OCI-LY7 (cell line): ENCODE measurements around the gene GAMT. TPM values are rescaled to one million over a fixed set of nuclear protein-coding genes. Genes with fewer than 3 reads are reported as not detected.

Experiments
- BruUV-seq: library from RNA; stranded (reverse); fragments of 400-500 nt; replicated peaks from 2 replicates; lab custom pipeline; 2021; lab: Mats Ljungman, UMichigan
- CTCF ChIA-PET: fragments of 300-600 bp; sonication (Branson Sonifier 250); formaldehyde crosslinking; loops from one replicate; lab custom pipeline; 2022; ENCODE audit warnings: antibody characterized with exemption; ENCODE audit not compliant: unreplicated experiment; lab: Charles Lee
- POLR2A ChIA-PET: fragments of 300-600 bp; sonication (Branson Sonifier 250); formaldehyde crosslinking; loops from one replicate; lab custom pipeline; 2022; ENCODE audit warnings: antibody characterized with exemption; lab: Charles Lee
- DNase-seq: peaks from one replicate; pipeline ENCODE4 v3.0.0-alpha.2; 2015; ENCODE audit warnings: low spot score
- H2AFZ ChIP-seq: fragments of 200-600 bp; sonication (generic), shearing (Covaris generic); 2 replicates; pipeline ENCODE4 v1.6.1; 2014; ENCODE audit warnings: mild to moderate bottlenecking, antibody characterized with exemption, low read length, moderate library complexity
- H3K27ac ChIP-seq: fragments of 200-600 bp; sonication (generic); 2 replicates; pipeline ENCODE4 v1.5.1; 2014; ENCODE audit warnings: mixed run types, low read depth, mild to moderate bottlenecking, moderate library complexity, low read length, inconsistent platforms; ENCODE audit not compliant: poor library complexity, severe bottlenecking
- H3K36me3 ChIP-seq: fragments of 200-600 bp; sonication (generic); 2 replicates; pipeline ENCODE4 v1.6.1; 2014; ENCODE audit warnings: mild to moderate bottlenecking, antibody characterized with exemption, low read length, moderate library complexity, mixed read lengths; ENCODE audit not compliant: insufficient read depth
- H3K4me1 ChIP-seq: fragments of 200-600 bp; sonication (generic); 2 replicates; pipeline ENCODE4 v1.5.1; 2014; ENCODE audit warnings: mild to moderate bottlenecking, low read length; ENCODE audit not compliant: insufficient read depth, poor library complexity, severe bottlenecking
- H3K4me2 ChIP-seq: fragments of 200-600 bp; sonication (generic); 2 replicates; pipeline ENCODE4 v1.6.1; 2014; ENCODE audit warnings: mild to moderate bottlenecking, low read length
- H3K4me3 ChIP-seq: fragments of 200-600 bp; sonication (generic); 2 replicates; pipeline ENCODE4 v1.5.1; 2014; ENCODE audit warnings: mild to moderate bottlenecking, low read depth, low read length; ENCODE audit not compliant: poor library complexity, severe bottlenecking
- H3K79me2 ChIP-seq: fragments of 200-600 bp; sonication (generic); 2 replicates; pipeline ENCODE4 v1.6.1; 2016; ENCODE audit warnings: low read depth, mild to moderate bottlenecking, low read length, moderate library complexity, mixed read lengths; ENCODE audit not compliant: insufficient read depth
- H3K9me2 ChIP-seq: fragments of 200-600 bp; sonication (generic); 2 replicates; pipeline ENCODE4 v1.6.1; 2016; ENCODE audit warnings: mild to moderate bottlenecking, low read length, mixed read lengths; ENCODE audit not compliant: insufficient read depth
- H3K9me3 ChIP-seq: fragments of 200-600 bp; sonication (generic); 2 replicates; pipeline ENCODE4 v1.6.1; 2014; ENCODE audit warnings: mild to moderate bottlenecking, mixed run types, low read length, mixed read lengths
- H4K20me1 ChIP-seq: fragments of 200-600 bp; sonication (generic); 2 replicates; pipeline ENCODE4 v1.6.1; 2014; ENCODE audit warnings: mild to moderate bottlenecking, antibody characterized with exemption, low read length, moderate library complexity, mixed read lengths; ENCODE audit not compliant: insufficient read depth
- CTCF ChIP-seq: fragments of 200-600 bp; sonication (generic); conservative IDR thresholded peaks from 2 replicates; pipeline ENCODE4 v1.5.1; 2014; ENCODE audit warnings: mild to moderate bottlenecking, antibody characterized with exemption, low read length, moderate library complexity, mixed read lengths
- EZH2phosphoT487 ChIP-seq: fragments of 200-600 bp; sonication (generic); IDR thresholded peaks from 2 replicates; pipeline ENCODE4 v1.6.1; 2018; ENCODE audit warnings: low read depth, borderline replicate concordance, mild to moderate bottlenecking, mixed run types, antibody characterized with exemption, low read length, moderate library complexity, mixed read lengths
- intact Hi-C: fragments of 100-400 bp; cut with micrococcal nuclease; formaldehyde crosslinking; loops from one replicate; pipeline ENCODE4 v1.10.0; 2022; ENCODE audit not compliant: unreplicated experiment
- total RNA-seq, 2 experiments: library from RNA; depleted of rRNA in 1 of 2; stranded (reverse); fragments of >200 nt in 1 of 2; shearing (Covaris generic) in 1 of 2; gene quantifications; 2 replicates each; pipeline ENCODE4 v1.2.3, GENCODE V29; 2014 to 2022

Gene GAMT
- total RNA-seq, 2 experiments from 2014 or later, result 14.4 to 27.5 TPM

- peaks cover 50% of the 10 kb centered on the region for H3K79me2 ChIP-seq
Measured at GRCh38 chr19:1407528-1408299, 6.4 kb upstream of the GAMT start, which contains the start of gene DAZAP1. Gene DAZAP1 (plus strand): TSS chr19:1407586. CDS start chr19:1407774, 188 bp downstream.

GRCh38 chr19:1406774-1407527 is 5.6 kb upstream of the GAMT start:
- Histone ChIP-seq H3K4me1 (peaks cover 21% of the 10 kb centered on the region), H3K9me2 (no peaks in the 10 kb centered on the region), H4K20me1 (peaks cover 27% of the 10 kb centered on the region), H3K9me3 (no peaks in the 10 kb centered on the region), H2AFZ (peak overlapping the region; percentile 70; the same call in 1 of the 2 replicates), H3K4me2 (peak overlapping the region; percentile 95), H3K27ac (peak overlapping the region; percentile 78), H3K79me2 (peaks cover 42% of the 10 kb centered on the region), H3K36me3 (peaks cover 35% of the 10 kb centered on the region), H3K4me3 (peak overlapping the region; percentile 71)
- intact Hi-C loops, result loop anchor here (1.0 to 5.0 kb wide), 4 partner anchors 24 to 385 kb away; partner anchors contain the start of genes C19orf25, NDUFS7, RNU6-2 and RPS15
- POLR2A ChIA-PET, result no interaction called here
- peak; percentile 100 for DNase-seq
- CTCF ChIA-PET, result no interaction called here
- BruUV-seq, result TSS peak; percentile 98
- TF ChIP-seq CTCF, result peak; percentile 78
- no peak for TF ChIP-seq EZH2phosphoT487

More at GRCh38 chr19:1407528-1408299, 6.4 kb upstream of the GAMT start, which contains the start of gene DAZAP1:
- ChIA-PET CTCF (no interaction called here), POLR2A (no interaction called here)
- DNase-seq, result no peak
- peaks cover 43% of the 10 kb centered on the region for H3K36me3 ChIP-seq
- no peaks in the 10 kb centered on the region for H3K9me3 ChIP-seq
- peaks cover 27% of the 10 kb centered on the region for H4K20me1 ChIP-seq
- peak within 1 kb of the TSS; percentile 70; the same call in 1 of the 2 replicates for H2AFZ ChIP-seq
- H3K4me1 ChIP-seq, result peaks cover 21% of the 10 kb centered on the region
- no peaks in the 10 kb centered on the region for H3K9me2 ChIP-seq
- BruUV-seq, result no TSS peak
- H3K4me3 ChIP-seq, result peak within 1 kb of the TSS; percentile 100
- H3K4me2 ChIP-seq, result peak within 1 kb of the TSS; percentile 99
- no peak for TF ChIP-seq EZH2phosphoT487
- TF ChIP-seq CTCF, result no peak
- peak within 1 kb of the TSS; percentile 87 for H3K27ac ChIP-seq
- intact Hi-C loops, result loop anchor here (1.0 to 5.0 kb wide), 4 partner anchors 25 to 385 kb away; partner anchors contain the start of genes C19orf25, NDUFS7, RNU6-2 and RPS15
